ENCODE measurements around the gene NONO.
"Not testable (repeated sequence)": the region's sequence is repeated elsewhere in the genome, so short reads cannot be mapped to it uniquely, and the experiment has no call there.

The NONO gene

GRCh38 chrX:71269801-71270395, 13.5 kb upstream of the NONO start:
- Histone ChIP-seq H3K9ac (ENCODE audit: low read length) (no peak overlapping the region), H3K4ac (ENCODE audit: low read depth, low read length) (no peak overlapping the region), H3K79me2 (ENCODE audit: control insufficient read depth, insufficient read depth, low read length) (no peaks in the 10 kb centered on the region), H2BK15ac (replicated peaks; ENCODE audit: low read depth) (no peak overlapping the region), H3K18ac (ENCODE audit: low read length) (no peak overlapping the region), H3K27me3 (ENCODE audit: insufficient read depth, low read length, poor library complexity) (no peaks in the 10 kb centered on the region), H3K23ac (ENCODE audit: low read length) (no peak overlapping the region), H3K36me3 (ENCODE audit: control insufficient read depth, insufficient read depth, low read length) (no peaks in the 10 kb centered on the region), H2BK5ac (ENCODE audit: low read length) (no peak overlapping the region), H3K79me1 (ENCODE audit: low read length) (no peaks in the 10 kb centered on the region), H3K4me1 (ENCODE audit: control insufficient read depth, low read depth, low read length) (no peaks in the 10 kb centered on the region), H2AK5ac (ENCODE audit: low read length) (no peak overlapping the region), H3K4me3 (ENCODE audit: low read length) (no peak overlapping the region), H3K4me2 (ENCODE audit: low read length) (no peak overlapping the region), H2BK120ac (ENCODE audit: low read depth, low read length) (no peak overlapping the region), H3K56ac (ENCODE audit: low read length) (no peak overlapping the region), H4K8ac (ENCODE audit: low read depth, low read length) (no peak overlapping the region), H4K5ac (ENCODE audit: low read length) (no peak overlapping the region), H3K27ac (ENCODE audit: low read depth, low read length) (no peak overlapping the region)
- DNase-seq = no peak
- no CpG with 5 or more reads among the region's 19 CpGs for WGBS (ENCODE audit: extremely low coverage, insufficient coverage, low lambda C conversion rate)

GRCh38 chrX:71272313-71272712, 11.1 kb upstream of the NONO start:
- H2BK15ac ChIP-seq (replicated peaks; ENCODE audit: low read depth); H3K27me3 ChIP-seq (ENCODE audit: insufficient read depth, low read length, poor library complexity); H3K4me3 ChIP-seq (ENCODE audit: low read length); H3K56ac ChIP-seq (ENCODE audit: low read length); H4K5ac ChIP-seq (ENCODE audit: low read length); H3K4ac ChIP-seq (ENCODE audit: low read depth, low read length); H3K27ac ChIP-seq (ENCODE audit: low read depth, low read length); H3K36me3 ChIP-seq (ENCODE audit: control insufficient read depth, insufficient read depth, low read length); H3K4me1 ChIP-seq (ENCODE audit: control insufficient read depth, low read depth, low read length); H2AK5ac ChIP-seq (ENCODE audit: low read length); H3K79me2 ChIP-seq (ENCODE audit: control insufficient read depth, insufficient read depth, low read length); H2BK120ac ChIP-seq (ENCODE audit: low read depth, low read length); H3K23ac ChIP-seq (ENCODE audit: low read length); H2BK5ac ChIP-seq (ENCODE audit: low read length); H3K9ac ChIP-seq (ENCODE audit: low read length); H3K18ac ChIP-seq (ENCODE audit: low read length); H3K79me1 ChIP-seq (ENCODE audit: low read length); H4K8ac ChIP-seq (ENCODE audit: low read depth, low read length); DNase-seq; H3K4me2 ChIP-seq (ENCODE audit: low read length): not testable (repeated sequence)
- WGBS (ENCODE audit: extremely low coverage, insufficient coverage, low lambda C conversion rate) = no CpG with 5 or more reads among the region's 2 CpGs

- not testable (repeated sequence) for H4K5ac ChIP-seq (ENCODE audit: low read length); DNase-seq; H3K4me3 ChIP-seq (ENCODE audit: low read length); H3K27me3 ChIP-seq (ENCODE audit: insufficient read depth, low read length, poor library complexity); H3K4me2 ChIP-seq (ENCODE audit: low read length); H2AK5ac ChIP-seq (ENCODE audit: low read length); H2BK120ac ChIP-seq (ENCODE audit: low read depth, low read length); H3K79me1 ChIP-seq (ENCODE audit: low read length); H3K4me1 ChIP-seq (ENCODE audit: control insufficient read depth, low read depth, low read length); H4K8ac ChIP-seq (ENCODE audit: low read depth, low read length); H3K27ac ChIP-seq (ENCODE audit: low read depth, low read length); H3K9ac ChIP-seq (ENCODE audit: low read length); H3K18ac ChIP-seq (ENCODE audit: low read length); H2BK15ac ChIP-seq (replicated peaks; ENCODE audit: low read depth); H3K23ac ChIP-seq (ENCODE audit: low read length); H3K56ac ChIP-seq (ENCODE audit: low read length); H3K36me3 ChIP-seq (ENCODE audit: control insufficient read depth, insufficient read depth, low read length); H3K4ac ChIP-seq (ENCODE audit: low read depth, low read length); H2BK5ac ChIP-seq (ENCODE audit: low read length)
- H3K79me2 ChIP-seq (ENCODE audit: control insufficient read depth, insufficient read depth, low read length) = peaks cover 24% of the 10 kb centered on the region
- WGBS (ENCODE audit: extremely low coverage, insufficient coverage, low lambda C conversion rate) = no CpG with 5 or more reads among the region's 11 CpGs
Observed at GRCh38 chrX:71281300-71281699, 2.1 kb upstream of the NONO start.

GRCh38 chrX:71282514-71283402, 677 bp upstream of the NONO start:
- H3K18ac ChIP-seq (ENCODE audit: low read length) = peak overlapping the region; percentile 77
- DNase-seq = peak; percentile 57
- peak overlapping the region; percentile 42 for H3K4me2 ChIP-seq (ENCODE audit: low read length)
- H4K8ac ChIP-seq (ENCODE audit: low read depth, low read length) = no peak overlapping the region
- H3K23ac ChIP-seq (ENCODE audit: low read length) = no peak overlapping the region
- H3K79me1 ChIP-seq (ENCODE audit: low read length) = no peaks in the 10 kb centered on the region
- H2BK5ac ChIP-seq (ENCODE audit: low read length) = peak overlapping the region; percentile 67
- no peak overlapping the region for H4K5ac ChIP-seq (ENCODE audit: low read length)
- no peak overlapping the region for H3K4me3 ChIP-seq (ENCODE audit: low read length)
- H3K4ac ChIP-seq (ENCODE audit: low read depth, low read length) = peak overlapping the region; percentile 55
- no peak overlapping the region for H2BK120ac ChIP-seq (ENCODE audit: low read depth, low read length)
- WGBS (ENCODE audit: extremely low coverage, insufficient coverage, low lambda C conversion rate) = no CpG with 5 or more reads among the region's 16 CpGs
- H3K79me2 ChIP-seq (ENCODE audit: control insufficient read depth, insufficient read depth, low read length) = peaks cover 34% of the 10 kb centered on the region
- no peak overlapping the region for H2AK5ac ChIP-seq (ENCODE audit: low read length)
- H3K27me3 ChIP-seq (ENCODE audit: insufficient read depth, low read length, poor library complexity) = no peaks in the 10 kb centered on the region
- H3K9ac ChIP-seq (ENCODE audit: low read length) = peak overlapping the region; percentile 66
- H3K4me1 ChIP-seq (ENCODE audit: control insufficient read depth, low read depth, low read length) = no peaks in the 10 kb centered on the region
- H3K36me3 ChIP-seq (ENCODE audit: control insufficient read depth, insufficient read depth, low read length) = no peaks in the 10 kb centered on the region
- H2BK15ac ChIP-seq (replicated peaks; ENCODE audit: low read depth) = peak overlapping the region; percentile 74
- peak overlapping the region; percentile 84 for H3K27ac ChIP-seq (ENCODE audit: low read depth, low read length)
- H3K56ac ChIP-seq (ENCODE audit: low read length) = peak overlapping the region; percentile 86

- Histone ChIP-seq H3K56ac (ENCODE audit: low read length) (no peak overlapping the region), H3K4me1 (ENCODE audit: control insufficient read depth, low read depth, low read length) (no peaks in the 10 kb centered on the region), H3K79me2 (ENCODE audit: control insufficient read depth, insufficient read depth, low read length) (peaks cover 46% of the 10 kb centered on the region), H2BK120ac (ENCODE audit: low read depth, low read length) (no peak overlapping the region), H2AK5ac (ENCODE audit: low read length) (no peak overlapping the region), H3K23ac (ENCODE audit: low read length) (no peak overlapping the region), H3K4ac (ENCODE audit: low read depth, low read length) (no peak overlapping the region), H3K9ac (ENCODE audit: low read length) (peak overlapping the region; percentile 40), H3K18ac (ENCODE audit: low read length) (no peak overlapping the region), H3K79me1 (ENCODE audit: low read length) (no peaks in the 10 kb centered on the region), H4K5ac (ENCODE audit: low read length) (no peak overlapping the region), H3K27ac (ENCODE audit: low read depth, low read length) (no peak overlapping the region), H3K4me3 (ENCODE audit: low read length) (no peak overlapping the region), H3K36me3 (ENCODE audit: control insufficient read depth, insufficient read depth, low read length) (no peaks in the 10 kb centered on the region), H2BK5ac (ENCODE audit: low read length) (no peak overlapping the region), H3K4me2 (ENCODE audit: low read length) (no peak overlapping the region), H4K8ac (ENCODE audit: low read depth, low read length) (no peak overlapping the region), H3K27me3 (ENCODE audit: insufficient read depth, low read length, poor library complexity) (no peaks in the 10 kb centered on the region), H2BK15ac (replicated peaks; ENCODE audit: low read depth) (no peak overlapping the region)
- DNase-seq = no peak
Observed at GRCh38 chrX:71285929-71286328, 2.5 kb downstream of the NONO start.
